Fibroblast of lung (primary cell): Measurements from ENCODE around the gene OPN4.

ENCODE experiments used
- EZH2 ChIP-seq: IDR thresholded peaks from 2 replicates; pipeline ENCODE4 v1.5.1; 2012; ENCODE audit warnings: low read length, control low read depth, mild to moderate bottlenecking; ENCODE audit errors: missing control alignments
- TF ChIP-seq, protein P1 (sequence below), 2 donors: IDR thresholded peaks in 1 of 2; conservative IDR thresholded peaks in 1 of 2; 1 replicate in 1 of 2; 2 replicates in 1 of 2; pipeline ENCODE4 v1.5.1; 2011 to 2012; ENCODE audit warnings: low read length in 2 of 2, control low read depth in 1 of 2, inconsistent platforms in 1 of 2, low read depth in 1 of 2, mild to moderate bottlenecking in 1 of 2

DNA sequence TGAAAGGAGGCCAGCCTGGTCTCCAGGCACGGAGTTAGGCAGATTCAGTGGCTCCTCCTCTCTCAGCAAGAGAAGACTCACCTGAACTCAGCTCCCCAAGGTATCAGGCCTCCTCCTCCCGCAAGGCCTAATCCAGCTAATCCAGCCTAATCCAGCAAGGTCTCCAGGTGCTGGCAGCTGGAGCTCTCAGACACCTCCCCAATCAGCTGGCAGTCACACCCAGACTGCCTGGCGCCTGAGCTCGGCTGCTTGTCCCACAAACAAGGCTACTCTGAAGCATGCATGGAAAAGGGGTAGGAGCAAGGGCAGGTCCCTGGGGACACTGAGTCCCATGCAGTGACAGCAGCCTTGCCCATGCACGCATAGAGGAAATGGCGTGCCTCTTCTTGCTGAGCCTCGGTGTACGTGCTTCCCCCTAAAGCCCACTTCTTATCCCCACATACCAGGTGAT lies 3.3 kb upstream of the OPN4 start:
- TF ChIP-seq EZH2, result no peak
- TF ChIP-seq, protein P1, sequence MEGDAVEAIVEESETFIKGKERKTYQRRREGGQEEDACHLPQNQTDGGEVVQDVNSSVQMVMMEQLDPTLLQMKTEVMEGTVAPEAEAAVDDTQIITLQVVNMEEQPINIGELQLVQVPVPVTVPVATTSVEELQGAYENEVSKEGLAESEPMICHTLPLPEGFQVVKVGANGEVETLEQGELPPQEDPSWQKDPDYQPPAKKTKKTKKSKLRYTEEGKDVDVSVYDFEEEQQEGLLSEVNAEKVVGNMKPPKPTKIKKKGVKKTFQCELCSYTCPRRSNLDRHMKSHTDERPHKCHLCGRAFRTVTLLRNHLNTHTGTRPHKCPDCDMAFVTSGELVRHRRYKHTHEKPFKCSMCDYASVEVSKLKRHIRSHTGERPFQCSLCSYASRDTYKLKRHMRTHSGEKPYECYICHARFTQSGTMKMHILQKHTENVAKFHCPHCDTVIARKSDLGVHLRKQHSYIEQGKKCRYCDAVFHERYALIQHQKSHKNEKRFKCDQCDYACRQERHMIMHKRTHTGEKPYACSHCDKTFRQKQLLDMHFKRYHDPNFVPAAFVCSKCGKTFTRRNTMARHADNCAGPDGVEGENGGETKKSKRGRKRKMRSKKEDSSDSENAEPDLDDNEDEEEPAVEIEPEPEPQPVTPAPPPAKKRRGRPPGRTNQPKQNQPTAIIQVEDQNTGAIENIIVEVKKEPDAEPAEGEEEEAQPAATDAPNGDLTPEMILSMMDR (conservative IDR thresholded peaks at IDR 0.05 in 1 of 2, IDR thresholded peaks at IDR 0.05 in 1 of 2; ENCODE audit: low read depth in 1 of 2, low read length in 2 of 2), result no peak
